K562 (cell line): Measurements from ENCODE around the gene TK1. TPM values are rescaled to one million over a fixed set of nuclear protein-coding genes. Genes with fewer than 3 reads are reported as not detected.

Experiments
- DMBX1 ChIP-seq: fragments of 250-450 bp; sonication (Bioruptor Pico); IDR thresholded peaks from 2 replicates; pipeline ENCODE4 v1.8.0; 2022; ENCODE audit warnings: inconsistent platforms, mild to moderate bottlenecking, moderate library complexity, borderline replicate concordance
- ETV6 ChIP-seq, 3 experiments: fragments of 150-350 bp in 1 of 3; sonication (generic) in 1 of 3; formaldehyde crosslinking in 1 of 3; IDR thresholded peaks; 2 replicates each; pipeline versions ENCODE4 v1.6.1 to v1.8.0; 2014 to 2022; ENCODE audit warnings: borderline replicate concordance in 2 of 3, low read depth in 2 of 3, antibody characterized with exemption in 1 of 3, low read length in 1 of 3, mild to moderate bottlenecking in 1 of 3, missing genetic modification reagents in 1 of 3
- FOSL1 ChIP-seq: fragments of 200-800 bp; sonication (Bioruptor generic); conservative IDR thresholded peaks from 2 replicates; pipeline ENCODE4 v1.6.1; 2016; ENCODE audit warnings: missing genetic modification characterization, missing compliant biosample characterization
- MYBL2 ChIP-seq, 2 experiments: fragments of 450-650 bp in 1 of 2; sonication (generic) in 1 of 2; formaldehyde crosslinking in 1 of 2; IDR thresholded peaks; 2 replicates each; pipeline versions ENCODE4 v1.6.1 to v1.8.1; 2017 to 2022; ENCODE audit warnings: borderline replicate concordance in 1 of 2, inconsistent platforms in 1 of 2, low read depth in 1 of 2, mild to moderate bottlenecking in 1 of 2, missing genetic modification reagents in 1 of 2, moderate library complexity in 1 of 2
- NEUROD1 ChIP-seq: fragments of 150-350 bp; IDR thresholded peaks from 2 replicates; pipeline ENCODE4 v1.6.1; 2014; ENCODE audit warnings: borderline replicate concordance, low read length, low read depth; ENCODE audit not compliant: partially characterized antibody
- NR2F6 ChIP-seq: fragments of 450-650 bp; formaldehyde crosslinking; IDR thresholded peaks from 2 replicates; pipeline ENCODE4 v1.4.0; 2020; ENCODE audit warnings: mild to moderate bottlenecking
- RAD51 ChIP-seq: fragments of 450-650 bp; IDR thresholded peaks from 2 replicates; pipeline ENCODE4 v1.7.1; 2016; ENCODE audit warnings: low read depth, mild to moderate bottlenecking, borderline replicate concordance
- SIN3B ChIP-seq: fragments of 450-650 bp; IDR thresholded peaks from 2 replicates; pipeline ENCODE4 v1.6.1; 2017; ENCODE audit warnings: low read depth, mild to moderate bottlenecking, moderate library complexity
- ZNF121 ChIP-seq: sonication (generic); formaldehyde crosslinking; conservative IDR thresholded peaks from 2 replicates; pipeline ENCODE4 v1.8.0; 2022; ENCODE audit warnings: missing genetic modification reagents
- ZNF224 ChIP-seq: sonication (generic); formaldehyde crosslinking; IDR thresholded peaks from 2 replicates; pipeline ENCODE4 v1.8.0; 2022; ENCODE audit warnings: mild to moderate bottlenecking, missing genetic modification reagents
- ZNF586 ChIP-seq: fragments of 450-650 bp; formaldehyde crosslinking; conservative IDR thresholded peaks from 2 replicates; pipeline ENCODE4 v1.4.0; 2020; ENCODE audit warnings: mild to moderate bottlenecking, moderate library complexity
- ZNF778 ChIP-seq: fragments of 450-650 bp; formaldehyde crosslinking; IDR thresholded peaks from 2 replicates; pipeline ENCODE4 v1.4.0; 2020; ENCODE audit warnings: mild to moderate bottlenecking, moderate library complexity
- polyA plus RNA-seq, 8 experiments: library from polyadenylated mRNA; depleted of rRNA in 4 of 8; stranded (reverse) in 5 of 8; unstranded in 3 of 8; fragments of >200 nt; fragmentation: Nextera tagmentation in 2 of 8; fragmentation: Illumina TruSeq in 1 of 8; extraction: Ambion mirVana in 2 of 8; extraction: Trizol in 1 of 8; gene quantifications; 2 replicates each; pipeline versions ENCODE4 v1.2.1 to v1.2.3, GENCODE V29; 2011 to 2014; ENCODE audit warnings: inconsistent platforms in 1 of 8, missing spikeins in 1 of 8
- total RNA-seq, 7 experiments: library from RNA; depleted of rRNA in 6 of 7; stranded (reverse); fragments of >200 nt in 6 of 7; fragmentation: Illumina TruSeq in 2 of 7; extraction: Trizol in 2 of 7; gene quantifications; 2 replicates each; pipeline versions ENCODE4 v1.2.1 to v1.2.3, GENCODE V29; 2011 to 2021; ENCODE audit warnings: low replicate concordance in 1 of 7
- TF ChIP-seq, protein P1 (sequence below), 2 experiments: fragments of 450-650 bp in 1 of 2; IDR thresholded peaks; 2 replicates each; pipeline ENCODE4 v1.6.1; 2011 to 2017; ENCODE audit warnings: low read depth in 2 of 2, antibody characterized with exemption in 1 of 2, borderline replicate concordance in 1 of 2, low read length in 1 of 2, mild to moderate bottlenecking in 1 of 2, mixed read lengths in 1 of 2; ENCODE audit not compliant: control insufficient read depth in 1 of 2
- TF ChIP-seq, protein P2 (sequence below): fragments of 250-450 bp; sonication (Bioruptor Pico); IDR thresholded peaks from 2 replicates; pipeline ENCODE4 v1.4.0; 2020; ENCODE audit warnings: mild to moderate bottlenecking, moderate library complexity, borderline replicate concordance
- TF ChIP-seq, protein P3 (sequence below), 2 experiments: IDR thresholded peaks; 2 replicates each; pipeline ENCODE4 v1.6.1; 2011; ENCODE audit warnings: borderline replicate concordance in 1 of 2, control low read depth in 1 of 2, low read depth in 1 of 2, low read length in 1 of 2, mild to moderate bottlenecking in 1 of 2, mixed read lengths in 1 of 2, moderate library complexity in 1 of 2; ENCODE audit not compliant: insufficient read depth in 1 of 2, insufficient read length in 1 of 2, poor library complexity in 1 of 2, severe bottlenecking in 1 of 2; ENCODE audit errors: extremely low read depth in 1 of 2
- TF ChIP-seq, protein P4 (sequence below): sonication (generic); formaldehyde crosslinking; IDR thresholded peaks from 2 replicates; pipeline ENCODE4 v1.8.0; 2023; ENCODE audit warnings: mild to moderate bottlenecking, missing genetic modification reagents

TK1 gene
- total and polyA plus RNA-seq, 9 of the 15 experiments (the other 6 are each of a cell fraction or from before 2014, with no cell fraction given): 8.4 to 280 (median 103) TPM

GRCh38 chr17:78127239-78127887 is 59.5 kb downstream of the TK1 start (continued):
- TF ChIP-seq, protein P1, sequence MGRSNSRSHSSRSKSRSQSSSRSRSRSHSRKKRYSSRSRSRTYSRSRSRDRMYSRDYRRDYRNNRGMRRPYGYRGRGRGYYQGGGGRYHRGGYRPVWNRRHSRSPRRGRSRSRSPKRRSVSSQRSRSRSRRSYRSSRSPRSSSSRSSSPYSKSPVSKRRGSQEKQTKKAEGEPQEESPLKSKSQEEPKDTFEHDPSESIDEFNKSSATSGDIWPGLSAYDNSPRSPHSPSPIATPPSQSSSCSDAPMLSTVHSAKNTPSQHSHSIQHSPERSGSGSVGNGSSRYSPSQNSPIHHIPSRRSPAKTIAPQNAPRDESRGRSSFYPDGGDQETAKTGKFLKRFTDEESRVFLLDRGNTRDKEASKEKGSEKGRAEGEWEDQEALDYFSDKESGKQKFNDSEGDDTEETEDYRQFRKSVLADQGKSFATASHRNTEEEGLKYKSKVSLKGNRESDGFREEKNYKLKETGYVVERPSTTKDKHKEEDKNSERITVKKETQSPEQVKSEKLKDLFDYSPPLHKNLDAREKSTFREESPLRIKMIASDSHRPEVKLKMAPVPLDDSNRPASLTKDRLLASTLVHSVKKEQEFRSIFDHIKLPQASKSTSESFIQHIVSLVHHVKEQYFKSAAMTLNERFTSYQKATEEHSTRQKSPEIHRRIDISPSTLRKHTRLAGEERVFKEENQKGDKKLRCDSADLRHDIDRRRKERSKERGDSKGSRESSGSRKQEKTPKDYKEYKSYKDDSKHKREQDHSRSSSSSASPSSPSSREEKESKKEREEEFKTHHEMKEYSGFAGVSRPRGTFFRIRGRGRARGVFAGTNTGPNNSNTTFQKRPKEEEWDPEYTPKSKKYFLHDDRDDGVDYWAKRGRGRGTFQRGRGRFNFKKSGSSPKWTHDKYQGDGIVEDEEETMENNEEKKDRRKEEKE (IDR thresholded peaks at IDR 0.05; ENCODE audit: borderline replicate concordance in 1 of 2, control insufficient read depth in 1 of 2, low read depth in 2 of 2, low read length in 1 of 2): no peak
- TF ChIP-seq ETV6 (IDR thresholded peaks at IDR 0.05; ENCODE audit: borderline replicate concordance in 1 of 2, low read depth in 2 of 2, low read length in 1 of 2) (peak in 1 of 2 experiments; percentile 67; a peak in 2 of 4 replicates), ETV6 (CRISPR knock-in tag; IDR thresholded peaks at IDR 0.05; ENCODE audit: borderline replicate concordance) (no peak), FOSL1 (no peak; the same call in 1 of the 2 replicates), NEUROD1 (no peak), NR2F6 (CRISPR knock-in tag) (no peak), ZNF121 (no peak), ZNF586 (CRISPR knock-in tag) (no peak), DMBX1 (CRISPR knock-in tag) (0 out of 2 replicates have a peak, but pooled peaks have one; percentile 18), ZNF224 (no peak), ZNF778 (no peak), RAD51 (no peak), MYBL2 (IDR thresholded peaks at IDR 0.05; ENCODE audit: low read depth) (no peak), MYBL2 (CRISPR knock-in tag; IDR thresholded peaks at IDR 0.05; ENCODE audit: borderline replicate concordance) (no peak), SIN3B (no peak)
- TF ChIP-seq, protein P2, sequence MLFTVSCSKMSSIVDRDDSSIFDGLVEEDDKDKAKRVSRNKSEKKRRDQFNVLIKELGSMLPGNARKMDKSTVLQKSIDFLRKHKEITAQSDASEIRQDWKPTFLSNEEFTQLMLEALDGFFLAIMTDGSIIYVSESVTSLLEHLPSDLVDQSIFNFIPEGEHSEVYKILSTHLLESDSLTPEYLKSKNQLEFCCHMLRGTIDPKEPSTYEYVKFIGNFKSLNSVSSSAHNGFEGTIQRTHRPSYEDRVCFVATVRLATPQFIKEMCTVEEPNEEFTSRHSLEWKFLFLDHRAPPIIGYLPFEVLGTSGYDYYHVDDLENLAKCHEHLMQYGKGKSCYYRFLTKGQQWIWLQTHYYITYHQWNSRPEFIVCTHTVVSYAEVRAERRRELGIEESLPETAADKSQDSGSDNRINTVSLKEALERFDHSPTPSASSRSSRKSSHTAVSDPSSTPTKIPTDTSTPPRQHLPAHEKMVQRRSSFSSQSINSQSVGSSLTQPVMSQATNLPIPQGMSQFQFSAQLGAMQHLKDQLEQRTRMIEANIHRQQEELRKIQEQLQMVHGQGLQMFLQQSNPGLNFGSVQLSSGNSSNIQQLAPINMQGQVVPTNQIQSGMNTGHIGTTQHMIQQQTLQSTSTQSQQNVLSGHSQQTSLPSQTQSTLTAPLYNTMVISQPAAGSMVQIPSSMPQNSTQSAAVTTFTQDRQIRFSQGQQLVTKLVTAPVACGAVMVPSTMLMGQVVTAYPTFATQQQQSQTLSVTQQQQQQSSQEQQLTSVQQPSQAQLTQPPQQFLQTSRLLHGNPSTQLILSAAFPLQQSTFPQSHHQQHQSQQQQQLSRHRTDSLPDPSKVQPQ (CRISPR knock-in tag): no peak
- TF ChIP-seq, protein P3, sequence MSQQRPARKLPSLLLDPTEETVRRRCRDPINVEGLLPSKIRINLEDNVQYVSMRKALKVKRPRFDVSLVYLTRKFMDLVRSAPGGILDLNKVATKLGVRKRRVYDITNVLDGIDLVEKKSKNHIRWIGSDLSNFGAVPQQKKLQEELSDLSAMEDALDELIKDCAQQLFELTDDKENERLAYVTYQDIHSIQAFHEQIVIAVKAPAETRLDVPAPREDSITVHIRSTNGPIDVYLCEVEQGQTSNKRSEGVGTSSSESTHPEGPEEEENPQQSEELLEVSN (IDR thresholded peaks at IDR 0.05; ENCODE audit: borderline replicate concordance in 1 of 2, extremely low read depth in 1 of 2, insufficient read depth in 1 of 2, insufficient read length in 1 of 2, low read depth in 1 of 2, low read length in 1 of 2, poor library complexity in 1 of 2, severe bottlenecking in 1 of 2): no peak
- TF ChIP-seq, protein P4, sequence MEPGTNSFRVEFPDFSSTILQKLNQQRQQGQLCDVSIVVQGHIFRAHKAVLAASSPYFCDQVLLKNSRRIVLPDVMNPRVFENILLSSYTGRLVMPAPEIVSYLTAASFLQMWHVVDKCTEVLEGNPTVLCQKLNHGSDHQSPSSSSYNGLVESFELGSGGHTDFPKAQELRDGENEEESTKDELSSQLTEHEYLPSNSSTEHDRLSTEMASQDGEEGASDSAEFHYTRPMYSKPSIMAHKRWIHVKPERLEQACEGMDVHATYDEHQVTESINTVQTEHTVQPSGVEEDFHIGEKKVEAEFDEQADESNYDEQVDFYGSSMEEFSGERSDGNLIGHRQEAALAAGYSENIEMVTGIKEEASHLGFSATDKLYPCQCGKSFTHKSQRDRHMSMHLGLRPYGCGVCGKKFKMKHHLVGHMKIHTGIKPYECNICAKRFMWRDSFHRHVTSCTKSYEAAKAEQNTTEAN (CRISPR knock-in tag): no peak
